Astrocyte of the cerebellum (primary cell): ENCODE results near the gene IL7R.
A peak's percentile ranks its signal among the peaks of the same experiment; 100 is the strongest.

Source experiments
- DNase-seq: peaks from one replicate; pipeline ENCODE4 v3.0.0-alpha.2; 2011; ENCODE audit warnings: low read depth
- H3K4me3 ChIP-seq: 2 replicates; pipeline ENCODE4 v1.5.1; 2011; ENCODE audit warnings: mild to moderate bottlenecking, low read depth, low read length, moderate library complexity
- CTCF ChIP-seq: IDR thresholded peaks from 2 replicates; pipeline ENCODE4 v1.5.1; 2012; ENCODE audit warnings: low read length, low read depth, moderate library complexity, mild to moderate bottlenecking; ENCODE audit errors: missing control alignments
- in situ Hi-C: cut with HindIII; loops from 2 replicates; pipeline ENCODE4 v1.10.0; 2017; ENCODE audit warnings: low sequenced_read_pairs

IL7R gene

GRCh38 chr5:35908814-35909213, 52.1 kb downstream of the IL7R start:
- in situ Hi-C loops = no loop called here
- no peak for TF ChIP-seq CTCF
- no peak overlapping the region for H3K4me3 ChIP-seq

GRCh38 chr5:35919191-35919590, 62.5 kb downstream of the IL7R start:
- no peak for TF ChIP-seq CTCF
- peak; percentile 61 for DNase-seq
- in situ Hi-C loops = no loop called here
- no peak overlapping the region for H3K4me3 ChIP-seq

More at GRCh38 chr5:35908814-35909213, 52.1 kb downstream of the IL7R start:
- DNase-seq = no peak

- no peak for DNase-seq
- H3K4me3 ChIP-seq = no peak overlapping the region
- in situ Hi-C loops = no loop called here
- TF ChIP-seq CTCF = no peak
These were observed 64.2 kb downstream of the IL7R start for GRCh38 chr5:35920890-35921289.

- DNase-seq = no peak
- in situ Hi-C loops = no loop called here
- no peak overlapping the region for H3K4me3 ChIP-seq
- no peak for TF ChIP-seq CTCF
These were observed 65.2 kb downstream of the IL7R start for GRCh38 chr5:35921930-35922329.

- H3K4me3 ChIP-seq = no peak overlapping the region
- TF ChIP-seq CTCF = no peak
- in situ Hi-C loops = no loop called here
- DNase-seq = no peak
These were observed 65.8 kb downstream of the IL7R start for GRCh38 chr5:35922468-35922867.

GRCh38 chr5:35924122-35924949, 67.6 kb downstream of the IL7R start:
- H3K4me3 ChIP-seq = no peak overlapping the region
- no peak for TF ChIP-seq CTCF
- in situ Hi-C loops = no loop called here
- DNase-seq = peak; percentile 63
